Astrocyte (in vitro differentiated cells and primary cell): Measurements from ENCODE around the gene SDK1. TPM values are rescaled to one million over a fixed set of nuclear protein-coding genes. Genes with fewer than 3 reads are reported as not detected.

Experiments used
- DNase-seq: peaks from one replicate; pipeline ENCODE4 v3.0.0-alpha.2; 2010; ENCODE audit warnings: low read depth
- FAIRE-seq: peaks from 2 replicates; lab custom pipeline; 2011; peaks lifted over from hg19 to GRCh38; lab: Jason Lieb, UNC
- H2AFZ ChIP-seq: 2 replicates; pipeline ENCODE4 v1.6.0; 2012; ENCODE audit warnings: low read depth, low read length, inconsistent platforms
- H3K27ac ChIP-seq: 2 replicates; pipeline ENCODE4 v1.5.1; 2011; ENCODE audit warnings: low read depth, low read length, inconsistent platforms
- H3K27me3 ChIP-seq: 2 replicates; pipeline ENCODE4 v1.6.0; 2011; ENCODE audit warnings: low read length, inconsistent platforms; ENCODE audit not compliant: insufficient read depth
- H3K36me3 ChIP-seq: 2 replicates; pipeline ENCODE4 v1.5.1; 2011; ENCODE audit warnings: low read length, inconsistent platforms; ENCODE audit not compliant: insufficient read depth
- H3K4me1 ChIP-seq: 2 replicates; pipeline ENCODE4 v1.5.1; 2011; ENCODE audit warnings: low read length, inconsistent platforms; ENCODE audit not compliant: insufficient read depth
- H3K4me2 ChIP-seq: 2 replicates; pipeline ENCODE4 v1.6.0; 2012; ENCODE audit warnings: low read length, inconsistent platforms
- H3K4me3 ChIP-seq: 2 replicates; pipeline ENCODE4 v1.5.1; 2011; ENCODE audit warnings: low read depth, mild to moderate bottlenecking, low read length, inconsistent platforms; ENCODE audit not compliant: insufficient read depth
- H3K79me2 ChIP-seq: 2 replicates; pipeline ENCODE4 v1.6.0; 2012; ENCODE audit warnings: mild to moderate bottlenecking, low read length, inconsistent platforms; ENCODE audit not compliant: insufficient read depth
- H3K9ac ChIP-seq: 2 replicates; pipeline ENCODE4 v1.6.0; 2012; ENCODE audit warnings: mild to moderate bottlenecking, low read length, inconsistent platforms
- H3K9me3 ChIP-seq: 2 replicates; pipeline ENCODE4 v1.5.1; 2012; ENCODE audit warnings: low read depth, mild to moderate bottlenecking, low read length, inconsistent platforms; ENCODE audit not compliant: insufficient read depth
- H4K20me1 ChIP-seq: 2 replicates; pipeline ENCODE4 v1.6.0; 2012; ENCODE audit warnings: low read length, inconsistent platforms; ENCODE audit not compliant: insufficient read depth
- H3K27ac Mint-ChIP-seq: one replicate; pipeline ENCODE4 v1.8.0; 2021; ENCODE audit warnings: mild to moderate bottlenecking, mixed read lengths; ENCODE audit not compliant: unreplicated experiment
- H3K27me3 Mint-ChIP-seq: one replicate; pipeline ENCODE4 v1.8.0; 2021; ENCODE audit warnings: low read depth, mixed read lengths; ENCODE audit not compliant: unreplicated experiment
- H3K36me3 Mint-ChIP-seq: one replicate; pipeline ENCODE4 v1.8.0; 2021; ENCODE audit warnings: low read depth, mixed read lengths; ENCODE audit not compliant: unreplicated experiment
- H3K4me1 Mint-ChIP-seq: one replicate; pipeline ENCODE4 v1.8.0; 2021; ENCODE audit warnings: low read depth, mixed read lengths; ENCODE audit not compliant: unreplicated experiment
- H3K4me3 Mint-ChIP-seq: one replicate; pipeline ENCODE4 v1.8.0; 2021; ENCODE audit warnings: mild to moderate bottlenecking, moderate library complexity, mixed read lengths; ENCODE audit not compliant: unreplicated experiment
- H3K9me3 Mint-ChIP-seq: one replicate; pipeline ENCODE4 v1.8.0; 2021; ENCODE audit warnings: mild to moderate bottlenecking, mixed read lengths; ENCODE audit not compliant: unreplicated experiment
- CTCF ChIP-seq: IDR thresholded peaks from 2 replicates; pipeline ENCODE4 v1.5.1; 2011; ENCODE audit warnings: low read depth, mild to moderate bottlenecking, inconsistent platforms, low read length, moderate library complexity; ENCODE audit not compliant: insufficient read depth
- EZH2 ChIP-seq: IDR thresholded peaks from 2 replicates; pipeline ENCODE4 v1.6.1; 2012; ENCODE audit warnings: mild to moderate bottlenecking, low read length, inconsistent platforms; ENCODE audit not compliant: insufficient read depth
- total RNA-seq: library from RNA; stranded (reverse); gene quantifications from 2 replicates; pipeline ENCODE4 v1.2.1, GENCODE V29; 2021

SDK1 gene
- total RNA-seq, 1 donor from 2014 or later: 4.2 TPM

GRCh38 chr7:4162884-4163564, 862.0 kb downstream of the SDK1 start:
- no peaks in the 10 kb centered on the region for H3K27me3 ChIP-seq
- no peak overlapping the region for H3K9ac ChIP-seq
- no peak overlapping the region for H3K27ac ChIP-seq
- Mint-ChIP-seq H3K27ac (no peak overlapping the region), H3K4me1 (no peaks in the 10 kb centered on the region), H3K4me3 (no peak overlapping the region), H3K9me3 (no peaks in the 10 kb centered on the region), H3K27me3 (peaks cover 34% of the 10 kb centered on the region), H3K36me3 (no peaks in the 10 kb centered on the region)
- no peaks in the 10 kb centered on the region for H4K20me1 ChIP-seq
- no peaks in the 10 kb centered on the region for H3K4me1 ChIP-seq
- no peak overlapping the region for H3K4me3 ChIP-seq
- H3K36me3 ChIP-seq: no peaks in the 10 kb centered on the region
- DNase-seq (no peak), FAIRE-seq (no peak)
- TF ChIP-seq CTCF: no peak
- TF ChIP-seq EZH2: no peak
- H3K79me2 ChIP-seq: no peaks in the 10 kb centered on the region
- H3K4me2 ChIP-seq: no peak overlapping the region
- no peak overlapping the region for H2AFZ ChIP-seq
- H3K9me3 ChIP-seq: no peaks in the 10 kb centered on the region

GRCh38 chr7:4163565-4164203, 862.6 kb downstream of the SDK1 start:
- Histone ChIP-seq H3K9me3 (no peaks in the 10 kb centered on the region), H3K4me1 (no peaks in the 10 kb centered on the region), H2AFZ (no peak overlapping the region), H4K20me1 (no peaks in the 10 kb centered on the region), H3K9ac (no peak overlapping the region), H3K79me2 (no peaks in the 10 kb centered on the region), H3K36me3 (no peaks in the 10 kb centered on the region), H3K27ac (no peak overlapping the region), H3K4me2 (no peak overlapping the region), H3K4me3 (no peak overlapping the region), H3K27me3 (no peaks in the 10 kb centered on the region)
- FAIRE-seq (no peak), DNase-seq (no peak)
- Mint-ChIP-seq H3K27me3 (peaks cover 38% of the 10 kb centered on the region), H3K4me3 (no peak overlapping the region), H3K9me3 (no peaks in the 10 kb centered on the region), H3K4me1 (no peaks in the 10 kb centered on the region), H3K36me3 (no peaks in the 10 kb centered on the region), H3K27ac (no peak overlapping the region)
- TF ChIP-seq EZH2 (no peak), CTCF (no peak)

- no peak overlapping the region for H3K27ac ChIP-seq
- H3K79me2 ChIP-seq: no peaks in the 10 kb centered on the region
- FAIRE-seq (no peak), DNase-seq (no peak)
- H3K4me2 ChIP-seq: no peak overlapping the region
- Mint-ChIP-seq H3K27ac (no peak overlapping the region), H3K36me3 (peaks cover 2% of the 10 kb centered on the region), H3K27me3 (peaks cover 40% of the 10 kb centered on the region), H3K4me1 (no peaks in the 10 kb centered on the region), H3K9me3 (no peaks in the 10 kb centered on the region), H3K4me3 (no peak overlapping the region)
- no peak overlapping the region for H3K4me3 ChIP-seq
- H3K27me3 ChIP-seq: no peaks in the 10 kb centered on the region
- no peaks in the 10 kb centered on the region for H4K20me1 ChIP-seq
- no peaks in the 10 kb centered on the region for H3K36me3 ChIP-seq
- no peaks in the 10 kb centered on the region for H3K9me3 ChIP-seq
- no peak for TF ChIP-seq EZH2
- TF ChIP-seq CTCF: no peak
- H3K9ac ChIP-seq: no peak overlapping the region
- H3K4me1 ChIP-seq: no peaks in the 10 kb centered on the region
- no peak overlapping the region for H2AFZ ChIP-seq
These were observed 863.5 kb downstream of the SDK1 start for GRCh38 chr7:4164556-4164955.
